Naive thymus-derived CD8-positive, alpha-beta T cell (primary cell): ENCODE results near the gene CDK13. TPM values are rescaled to one million over a fixed set of nuclear protein-coding genes. Genes with fewer than 3 reads are reported as not detected.

Experiments
- ATAC-seq, 2 donors: fragments of 150-1000 bp; cut with Tn5 transposase in 1 of 2; sonication (Bioruptor Pico), chemical (Tn5 transposase) in 1 of 2; 1 replicate in 1 of 2; 2 replicates in 1 of 2; pipeline ENCODE4 v1.10.0; 2021; ENCODE audit warnings: mild to moderate bottlenecking in 2 of 2, moderate library complexity in 2 of 2
- POLR2A ChIA-PET: fragments of 350-600 bp; sonication (Branson Sonifier 250); formaldehyde crosslinking; loops from one replicate; lab custom pipeline; 2021; ENCODE audit warnings: antibody characterized with exemption; lab: Charles Lee
- DNase-seq, 10 donors: peaks; one replicate each; pipeline versions ENCODE4 v3.0.0 to v3.0.0-alpha.2; 2020 to 2022
- H3K27ac Mint-ChIP-seq, 10 donors: one replicate each; pipeline ENCODE4 v1.8.0; 2020 to 2022; ENCODE audit warnings: mild to moderate bottlenecking in 10 of 10, mixed read lengths in 10 of 10, moderate library complexity in 4 of 10, inconsistent platforms in 1 of 10
- H3K27me3 Mint-ChIP-seq, 5 donors: one replicate each; pipeline ENCODE4 v1.8.0; 2021 to 2022; ENCODE audit warnings: mixed read lengths in 5 of 5
- H3K36me3 Mint-ChIP-seq, 3 donors: one replicate each; pipeline ENCODE4 v1.8.0; 2020 to 2022; ENCODE audit warnings: mixed read lengths in 3 of 3, mild to moderate bottlenecking in 2 of 3, inconsistent platforms in 1 of 3
- H3K4me1 Mint-ChIP-seq, 4 donors: one replicate each; pipeline ENCODE4 v1.8.0; 2021 to 2022; ENCODE audit warnings: mixed read lengths in 4 of 4
- H3K4me3 Mint-ChIP-seq, 10 donors: one replicate each; pipeline ENCODE4 v1.8.0; 2020 to 2022; ENCODE audit warnings: mild to moderate bottlenecking in 10 of 10, mixed read lengths in 10 of 10, moderate library complexity in 6 of 10, inconsistent platforms in 1 of 10
- H3K9me3 Mint-ChIP-seq, 9 donors: one replicate each; pipeline ENCODE4 v1.8.0; 2020 to 2022; ENCODE audit warnings: mixed read lengths in 9 of 9, mild to moderate bottlenecking in 3 of 9, inconsistent platforms in 1 of 9, moderate library complexity in 1 of 9
- polyA plus RNA-seq, 3 donors: library from polyadenylated mRNA; unstranded; fragments of 300-500 nt; fragmentation: Illumina TruSeq; gene quantifications; one replicate each; pipeline ENCODE4 v1.2.3, GENCODE V29; 2021
- total RNA-seq, 8 experiments: library from RNA in 2 of 8; stranded (reverse) in 2 of 8; gene quantifications; one replicate each; pipeline ENCODE4 v1.2.3 and lab custom pipeline; 2021 to 2026

CDK13 gene
- total and polyA plus RNA-seq, 5 experiments from 2014 or later = 26.1 to 102 (median 38.0) TPM

DNA sequence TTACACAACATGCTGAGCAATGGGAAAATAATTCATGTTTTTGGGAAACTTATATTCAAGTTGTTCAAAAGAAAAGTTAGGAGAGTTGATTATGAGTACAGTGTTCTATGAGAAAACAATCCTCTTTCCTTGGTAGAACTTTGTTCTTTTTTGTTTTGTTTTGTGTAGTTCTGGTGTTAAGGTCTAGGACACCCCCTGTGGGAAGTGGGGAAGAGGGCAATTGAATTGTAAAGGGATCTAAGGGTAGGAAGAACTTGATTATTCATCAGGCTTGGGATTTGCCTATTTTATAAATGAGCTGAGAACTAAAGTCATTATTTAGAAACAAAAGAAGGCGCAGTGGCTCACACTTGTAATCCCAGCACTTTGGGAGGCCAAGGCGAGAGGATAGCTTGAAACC is 25.9 kb upstream of the CDK13 start:
- Mint-ChIP-seq H3K4me3 (no peak overlapping the region), H3K27me3 (peaks cover 0 to 6% (median 0%) of the 10 kb centered on the region in 5 donors), H3K36me3 (no peaks in the 10 kb centered on the region), H3K4me1 (peaks cover 0 to 3% (median 0%) of the 10 kb centered on the region in 4 donors), H3K9me3 (no peaks in the 10 kb centered on the region), H3K27ac (no peak overlapping the region)
- POLR2A ChIA-PET = interaction anchor here (1.0 kb wide), 1 partner anchor 25 kb away, joined by 3 read pairs; no protein-coding TSS in a partner anchor
- no peak for ATAC-seq
- DNase-seq = no peak

DNA sequence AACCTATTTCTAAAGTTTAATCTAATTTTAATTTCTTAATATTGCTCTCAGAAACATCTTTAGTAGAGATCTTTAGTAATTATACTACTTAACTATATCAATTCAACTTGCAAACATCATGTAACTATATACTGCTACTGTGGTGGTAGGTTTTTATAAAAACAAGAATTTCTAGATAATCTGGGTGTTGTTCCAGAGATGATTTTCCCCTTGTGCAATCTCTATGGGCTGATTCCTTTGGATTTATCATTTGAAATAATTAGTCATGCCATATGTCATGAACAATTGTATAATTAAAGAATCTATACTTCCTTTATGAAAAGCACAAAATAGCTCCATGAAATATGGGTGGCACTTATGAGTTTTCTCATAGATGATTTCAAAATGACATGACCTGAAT is 23.9 kb upstream of the CDK13 start:
- Mint-ChIP-seq H3K27me3 (peaks cover 0 to 3% (median 0%) of the 10 kb centered on the region in 5 donors), H3K9me3 (no peaks in the 10 kb centered on the region), H3K27ac (no peak overlapping the region), H3K36me3 (no peaks in the 10 kb centered on the region), H3K4me1 (peaks cover 0 to 3% (median 0%) of the 10 kb centered on the region in 4 donors), H3K4me3 (no peak overlapping the region)
- ATAC-seq (no peak), DNase-seq (no peak)
- POLR2A ChIA-PET = interaction anchor here (0.6 kb wide), 1 partner anchor 27 kb away, joined by 3 read pairs; no protein-coding TSS in a partner anchor

DNA sequence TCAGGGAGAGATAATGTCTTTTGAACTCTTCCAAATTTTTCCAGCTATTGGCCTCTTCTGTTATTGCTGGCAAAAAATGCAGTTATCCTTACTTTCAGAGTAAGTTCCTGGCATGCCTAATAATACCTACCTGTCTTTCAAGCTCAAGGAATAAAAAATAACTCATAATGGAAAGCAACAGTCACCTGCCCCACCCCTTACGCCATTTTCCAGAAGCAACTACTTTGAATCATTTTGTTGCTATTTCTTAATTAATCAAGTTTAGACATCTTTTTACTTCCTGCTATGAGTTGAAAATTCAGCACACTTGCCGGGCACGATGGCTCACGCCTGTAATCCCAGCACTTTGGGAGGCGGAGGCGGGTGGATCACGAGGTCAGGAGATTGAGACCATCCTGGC is 23.0 kb upstream of the CDK13 start:
- Mint-ChIP-seq H3K27me3 (no peaks in the 10 kb centered on the region), H3K4me1 (peaks cover 0 to 3% (median 0%) of the 10 kb centered on the region in 4 donors), H3K4me3 (no peak overlapping the region), H3K9me3 (no peaks in the 10 kb centered on the region), H3K36me3 (no peaks in the 10 kb centered on the region), H3K27ac (no peak overlapping the region)
- POLR2A ChIA-PET = no interaction called here
- ATAC-seq (no peak), DNase-seq (no peak)

DNA sequence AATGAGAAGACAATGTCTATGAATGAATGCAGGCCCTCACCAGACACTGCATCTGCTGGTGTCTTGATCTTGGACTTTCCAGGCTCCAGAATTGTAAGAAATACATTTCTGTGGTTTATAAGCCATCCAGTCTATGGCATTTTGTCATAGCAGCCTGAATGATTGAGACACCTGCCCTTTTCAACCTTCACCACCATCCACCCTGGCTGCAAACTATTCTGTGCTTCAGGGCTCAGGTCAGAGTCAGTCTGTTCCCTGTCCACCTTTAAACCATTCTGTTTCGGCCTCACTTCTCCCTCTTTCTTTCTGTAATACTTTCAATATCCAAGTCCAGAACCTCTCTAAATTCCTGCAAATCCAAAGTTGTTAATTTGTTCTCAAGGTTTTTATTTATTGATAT is 15.9 kb upstream of the CDK13 start:
- H3K27me3 Mint-ChIP-seq = peaks cover 0 to 3% (median 0%) of the 10 kb centered on the region in 5 donors

DNA sequence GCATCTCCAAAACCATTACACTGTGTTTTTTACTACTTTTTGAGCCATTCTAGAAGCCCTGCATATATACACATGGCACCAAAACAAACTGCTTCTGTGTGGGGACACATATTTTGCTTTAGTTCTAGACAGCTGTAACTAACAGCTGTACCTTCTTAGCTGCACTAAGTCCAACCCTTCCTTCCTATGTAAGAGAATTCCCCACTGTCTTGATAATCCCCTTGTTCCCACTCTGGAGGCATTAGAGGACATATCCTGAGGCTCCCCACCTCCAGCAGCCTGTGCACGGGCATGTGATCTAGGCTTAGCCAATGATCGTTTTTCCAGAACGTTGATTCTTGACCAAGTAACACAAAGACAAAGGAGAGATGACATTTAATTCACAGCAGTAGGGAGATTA is 13.3 kb upstream of the CDK13 start:
- POLR2A ChIA-PET = no interaction called here
- H3K9me3 Mint-ChIP-seq = no peaks in the 10 kb centered on the region
- H3K4me3 Mint-ChIP-seq = no peak overlapping the region
- H3K27me3 Mint-ChIP-seq = peaks cover 0 to 3% (median 0%) of the 10 kb centered on the region in 5 donors
- no peak for ATAC-seq
- no peak overlapping the region for H3K27ac Mint-ChIP-seq
- no peak for DNase-seq
- H3K36me3 Mint-ChIP-seq = peaks cover 0 to 1% (median 0%) of the 10 kb centered on the region in 3 donors
- H3K4me1 Mint-ChIP-seq = peaks cover 0 to 2% (median 0%) of the 10 kb centered on the region in 4 donors

More for the DNA sequence above, 15.9 kb upstream of the CDK13 start:
- H3K36me3 Mint-ChIP-seq = peaks cover 0 to 1% (median 0%) of the 10 kb centered on the region in 3 donors
- no peak overlapping the region for H3K4me3 Mint-ChIP-seq
- H3K27ac Mint-ChIP-seq = peak overlapping the region in 1 of 10 donors; percentile 8
- POLR2A ChIA-PET = no interaction called here
- ATAC-seq = no peak
- DNase-seq = no peak
- H3K9me3 Mint-ChIP-seq = no peaks in the 10 kb centered on the region
- no peaks in the 10 kb centered on the region for H3K4me1 Mint-ChIP-seq

DNA sequence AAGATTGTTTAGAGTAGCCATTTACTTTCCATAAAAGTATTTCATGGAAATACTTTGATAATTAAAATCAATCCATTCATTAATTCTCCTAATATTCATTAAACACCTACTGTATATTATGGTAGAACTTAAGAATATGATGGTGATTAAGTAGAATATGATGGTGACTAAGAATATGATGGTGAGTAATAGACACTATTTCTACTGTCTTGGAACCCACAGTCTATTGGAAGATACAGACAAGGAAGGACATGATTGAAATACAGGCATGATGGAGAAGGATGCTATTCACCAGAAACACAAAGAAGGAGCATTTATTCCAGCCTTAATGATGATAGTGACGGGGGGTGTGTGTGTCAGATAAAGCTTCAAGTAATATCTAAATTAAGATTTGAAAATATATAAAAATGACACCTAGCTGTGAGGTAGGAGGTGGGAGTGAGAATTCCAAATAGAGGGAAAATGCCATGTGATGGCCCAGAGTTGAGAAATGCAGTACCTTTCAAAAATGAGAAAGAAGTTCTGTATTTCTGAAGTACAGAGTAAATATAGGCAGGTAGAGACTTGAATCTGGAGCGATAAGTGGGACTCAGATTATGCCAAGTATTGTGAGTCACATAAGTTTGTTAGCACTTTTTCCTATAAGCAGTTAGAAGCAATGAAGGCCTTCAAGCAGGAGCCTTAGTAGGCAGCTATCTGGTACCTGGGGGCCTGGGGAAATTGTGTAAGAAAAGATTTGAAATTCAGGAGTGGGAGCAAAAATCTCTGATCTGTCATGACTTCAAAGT is 12.5 kb upstream of the CDK13 start:
- ATAC-seq = no peak
- Mint-ChIP-seq H3K4me3 (no peak overlapping the region), H3K36me3 (peaks cover 0 to 1% (median 0%) of the 10 kb centered on the region in 3 donors), H3K27me3 (peaks cover 0 to 3% (median 0%) of the 10 kb centered on the region in 5 donors), H3K27ac (no peak overlapping the region), H3K9me3 (no peaks in the 10 kb centered on the region), H3K4me1 (peaks cover 0 to 4% (median under 1%) of the 10 kb centered on the region in 4 donors)
- DNase-seq = no peak
- POLR2A ChIA-PET = interaction anchor here (1.5 kb wide), 1 partner anchor 11 kb away, joined by 4 read pairs; no protein-coding TSS in a partner anchor

DNA sequence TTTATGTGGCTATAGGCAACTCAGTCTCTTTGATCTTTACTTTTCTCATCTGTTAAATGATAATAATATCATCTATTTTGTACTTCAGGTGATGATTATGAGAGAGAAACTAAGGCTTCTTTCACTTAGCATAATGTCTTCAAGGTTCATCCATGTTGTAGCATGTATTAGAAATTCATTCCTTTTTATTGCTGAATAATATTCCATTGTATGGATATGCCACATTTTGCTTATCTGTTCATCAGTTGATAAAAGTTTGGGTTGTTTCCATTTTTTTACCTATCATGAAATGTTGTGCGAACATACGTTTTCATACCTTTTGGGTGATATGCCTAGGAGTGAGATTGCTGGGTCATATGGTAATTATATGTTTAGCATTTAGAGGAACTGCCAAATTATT is 7.2 kb upstream of the CDK13 start:
- ATAC-seq = no peak
- peaks cover 3 to 8% (median 6%) of the 10 kb centered on the region in 4 donors for H3K4me1 Mint-ChIP-seq
- H3K9me3 Mint-ChIP-seq = no peaks in the 10 kb centered on the region
- POLR2A ChIA-PET = no interaction called here
- no peak for DNase-seq
- H3K27me3 Mint-ChIP-seq = no peaks in the 10 kb centered on the region
- no peak overlapping the region for H3K27ac Mint-ChIP-seq
- H3K4me3 Mint-ChIP-seq = no peak overlapping the region
- H3K36me3 Mint-ChIP-seq = no peaks in the 10 kb centered on the region

DNA sequence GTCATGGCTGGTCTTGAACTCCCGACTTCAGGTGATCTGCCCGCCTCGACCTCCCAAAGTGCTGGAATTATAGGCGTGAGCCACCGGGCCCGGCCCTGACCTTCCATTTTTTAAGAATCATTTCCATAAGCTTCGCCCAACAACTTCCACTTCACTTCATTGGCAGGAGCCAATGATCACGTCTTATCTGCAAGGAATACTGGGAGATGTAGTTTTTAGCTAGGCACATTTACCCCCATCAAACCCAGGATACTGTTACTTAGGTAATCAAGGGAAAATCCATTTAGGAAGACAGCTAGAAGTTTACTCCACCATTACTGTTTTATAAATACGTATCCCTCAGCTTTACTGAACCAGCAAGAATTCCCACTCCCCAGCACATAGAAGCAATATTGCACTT is 3.4 kb upstream of the CDK13 start:
- H3K36me3 Mint-ChIP-seq = no peaks in the 10 kb centered on the region
- ATAC-seq (no peak), DNase-seq (no peak)
- peak overlapping the region in 5 of 10 donors; percentile 25 to 98 (median 58) for H3K27ac Mint-ChIP-seq
- H3K4me1 Mint-ChIP-seq = peaks cover 16 to 24% (median 22%) of the 10 kb centered on the region in 4 donors
- H3K27me3 Mint-ChIP-seq = no peaks in the 10 kb centered on the region
- peaks cover 0 to 2% (median 0%) of the 10 kb centered on the region in 9 donors for H3K9me3 Mint-ChIP-seq
- H3K4me3 Mint-ChIP-seq = no peak overlapping the region
- POLR2A ChIA-PET = interaction anchor here (0.6 to 6.2 kb wide), 4 partner anchors 10 to 187 kb away, joined by 4 to 43 read pairs (median 6); partner anchors contain the start of genes MPLKIP and SUGCT

DNA sequence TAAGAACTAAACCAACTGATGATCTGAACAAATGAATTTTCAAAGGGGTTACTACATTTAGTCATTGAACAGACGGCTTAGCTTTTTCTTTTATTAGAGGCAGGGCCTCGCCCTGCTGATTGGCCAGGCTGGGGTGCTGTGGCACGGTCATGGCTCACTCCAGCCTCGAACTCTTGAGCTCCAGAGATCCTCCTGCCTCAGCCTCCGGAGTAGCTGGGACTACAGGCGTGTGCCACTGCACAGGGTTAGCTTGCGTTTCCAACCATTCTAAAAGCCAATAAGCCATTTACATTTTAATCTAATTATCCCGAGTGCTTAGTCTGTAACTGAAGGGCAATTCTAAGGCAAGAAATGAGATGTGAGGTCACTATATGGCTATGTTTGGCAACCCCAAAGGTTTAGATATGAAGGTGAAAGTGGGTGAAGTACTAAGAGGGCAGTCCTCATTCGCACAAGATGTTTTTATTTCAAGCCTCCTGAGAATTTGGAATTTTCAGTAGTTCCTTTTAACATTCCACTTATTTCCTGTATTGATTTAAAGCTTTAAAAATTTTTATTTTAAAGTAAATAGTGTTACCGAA is 1.6 kb upstream of the CDK13 start:
- H3K4me3 Mint-ChIP-seq = peak overlapping the region; percentile 81 to 99 (median 96)
- no peaks in the 10 kb centered on the region for H3K27me3 Mint-ChIP-seq
- H3K36me3 Mint-ChIP-seq = no peaks in the 10 kb centered on the region
- H3K9me3 Mint-ChIP-seq = peaks cover 0 to 2% (median 0%) of the 10 kb centered on the region in 9 donors
- POLR2A ChIA-PET = interaction anchor here (0.6 to 6.2 kb wide), 17 partner anchors 8 to 215 kb away, joined by 3 to 43 read pairs (median 5); partner anchors contain the start of genes MPLKIP and SUGCT
- peaks cover 23 to 38% (median 32%) of the 10 kb centered on the region in 4 donors for H3K4me1 Mint-ChIP-seq
- peak overlapping the region; percentile 98 to 100 (median 100) for H3K27ac Mint-ChIP-seq
- ATAC-seq (no peak), DNase-seq (peak in 1 of 10 donors; percentile 15)

DNA sequence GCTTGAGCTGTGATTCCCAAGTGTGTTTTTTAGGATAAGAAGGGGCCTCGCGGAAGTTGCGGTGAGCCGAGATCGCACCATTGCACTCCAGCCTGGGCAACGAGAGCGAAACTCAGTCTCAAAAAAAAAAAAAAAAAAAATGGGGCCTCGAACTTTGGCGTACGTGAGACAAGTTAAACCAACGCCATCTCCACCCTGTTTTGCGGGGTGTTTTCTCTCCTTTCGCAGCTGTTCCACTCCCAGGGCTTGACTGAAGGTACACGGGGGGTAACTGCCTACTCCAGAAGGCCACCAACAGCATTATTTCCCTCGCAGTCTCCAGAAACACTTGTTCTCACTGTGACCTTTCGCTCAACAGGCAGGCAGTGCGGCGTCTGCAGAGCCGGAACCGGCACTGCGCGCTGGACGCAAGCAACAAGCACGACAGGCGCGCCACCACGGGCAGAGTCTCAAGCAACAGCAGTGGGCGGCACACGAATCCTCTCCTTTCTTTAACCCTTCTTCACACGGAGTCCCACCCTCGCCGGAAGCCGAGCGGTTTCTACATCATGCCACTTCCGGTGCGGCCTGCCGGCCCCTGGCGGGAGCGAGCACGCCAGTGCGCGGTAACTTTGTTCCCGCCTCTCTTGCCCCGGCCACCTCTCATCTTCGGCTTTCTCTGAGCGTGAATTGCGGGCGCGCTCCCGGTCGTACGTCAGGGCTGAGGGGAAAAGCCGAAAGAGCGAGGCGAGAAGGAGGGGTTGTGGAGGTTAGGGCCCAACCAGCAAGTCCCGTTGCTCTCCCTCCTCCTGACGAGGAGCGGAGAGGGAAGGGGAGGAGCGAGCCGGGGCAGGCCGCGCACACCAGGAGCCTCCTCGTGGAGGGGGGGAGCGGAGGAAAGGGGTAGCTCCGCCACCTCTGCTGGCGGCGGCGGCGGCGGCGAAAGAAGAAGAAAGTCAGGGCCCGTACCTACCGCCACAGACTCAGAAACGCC is 814 bp upstream of the CDK13 start:
- H3K36me3 Mint-ChIP-seq = no peaks in the 10 kb centered on the region
- H3K4me1 Mint-ChIP-seq = peaks cover 23 to 41% (median 37%) of the 10 kb centered on the region in 4 donors
- POLR2A ChIA-PET = interaction anchor here (0.6 to 6.2 kb wide), 26 partner anchors 9 to 366 kb away, joined by 3 to 43 read pairs (median 4); partner anchors contain the start of genes MPLKIP, RALA and SUGCT
- H3K27me3 Mint-ChIP-seq = no peaks in the 10 kb centered on the region
- DNase-seq = peak; percentile 90 to 100 (median 99)
- peak overlapping the region; percentile 89 to 100 (median 96) for H3K4me3 Mint-ChIP-seq
- H3K9me3 Mint-ChIP-seq = peaks cover 0 to 2% (median 0%) of the 10 kb centered on the region in 9 donors
- peak overlapping the region; percentile 98 to 100 (median 100) for H3K27ac Mint-ChIP-seq
- peak; percentile 69 to 73 for ATAC-seq

DNA sequence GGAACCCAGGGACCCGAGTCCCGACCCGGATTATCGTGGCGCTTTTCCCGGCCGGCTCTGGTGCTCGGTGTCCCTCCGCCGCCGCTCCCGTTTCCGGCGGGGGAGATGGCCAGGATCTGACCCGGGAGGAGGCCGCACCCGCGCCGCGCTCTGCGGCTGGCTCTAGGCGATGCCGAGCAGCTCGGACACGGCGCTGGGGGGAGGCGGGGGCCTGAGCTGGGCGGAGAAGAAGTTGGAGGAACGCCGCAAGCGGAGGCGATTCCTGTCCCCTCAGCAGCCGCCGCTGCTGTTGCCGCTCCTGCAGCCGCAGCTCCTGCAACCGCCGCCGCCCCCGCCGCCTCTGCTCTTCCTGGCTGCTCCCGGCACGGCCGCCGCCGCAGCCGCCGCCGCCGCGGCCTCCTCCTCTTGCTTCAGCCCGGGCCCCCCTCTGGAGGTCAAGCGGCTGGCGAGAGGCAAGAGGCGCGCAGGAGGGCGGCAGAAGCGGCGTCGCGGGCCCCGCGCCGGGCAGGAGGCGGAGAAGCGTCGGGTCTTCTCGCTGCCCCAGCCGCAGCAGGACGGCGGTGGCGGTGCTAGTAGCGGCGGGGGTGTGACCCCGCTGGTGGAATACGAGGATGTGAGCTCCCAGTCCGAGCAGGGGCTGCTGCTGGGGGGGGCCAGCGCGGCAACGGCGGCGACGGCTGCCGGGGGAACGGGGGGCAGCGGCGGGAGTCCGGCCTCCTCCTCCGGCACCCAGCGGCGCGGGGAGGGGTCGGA is 593 bp downstream of the CDK13 start:
- DNase-seq (peak; percentile 16 to 64 (median 44)), ATAC-seq (no peak)
- H3K36me3 Mint-ChIP-seq = peaks cover 0 to 2% (median 0%) of the 10 kb centered on the region in 3 donors
- H3K9me3 Mint-ChIP-seq = peaks cover 0 to 2% (median 0%) of the 10 kb centered on the region in 9 donors
- peak overlapping the region; percentile 80 to 100 (median 96) for H3K4me3 Mint-ChIP-seq
- no peaks in the 10 kb centered on the region for H3K27me3 Mint-ChIP-seq
- H3K27ac Mint-ChIP-seq = peak overlapping the region; percentile 82 to 100 (median 100)
- POLR2A ChIA-PET = interaction anchor here (0.5 to 6.2 kb wide), 21 partner anchors 10 to 389 kb away, joined by 3 to 43 read pairs (median 6); partner anchors contain the start of genes MPLKIP, RALA and SUGCT
- H3K4me1 Mint-ChIP-seq = peaks cover 27 to 55% (median 51%) of the 10 kb centered on the region in 4 donors
